ENCODE data around the gene NXNL1.
"Not testable (repeated sequence)": the region's sequence is repeated elsewhere in the genome, so short reads cannot be mapped to it uniquely, and the experiment has no call there.

Gene NXNL1

GRCh38 chr19:17486545-17487240, 26.0 kb upstream of the NXNL1 start:
- no peak for DNase-seq (ENCODE audit: low spot score)

- no peak for DNase-seq (ENCODE audit: low spot score)
Measured at GRCh38 chr19:17484520-17485185, 23.9 kb upstream of the NXNL1 start.

GRCh38 chr19:17483605-17484002, 22.9 kb upstream of the NXNL1 start:
- no peak for DNase-seq (ENCODE audit: low spot score)

DNA sequence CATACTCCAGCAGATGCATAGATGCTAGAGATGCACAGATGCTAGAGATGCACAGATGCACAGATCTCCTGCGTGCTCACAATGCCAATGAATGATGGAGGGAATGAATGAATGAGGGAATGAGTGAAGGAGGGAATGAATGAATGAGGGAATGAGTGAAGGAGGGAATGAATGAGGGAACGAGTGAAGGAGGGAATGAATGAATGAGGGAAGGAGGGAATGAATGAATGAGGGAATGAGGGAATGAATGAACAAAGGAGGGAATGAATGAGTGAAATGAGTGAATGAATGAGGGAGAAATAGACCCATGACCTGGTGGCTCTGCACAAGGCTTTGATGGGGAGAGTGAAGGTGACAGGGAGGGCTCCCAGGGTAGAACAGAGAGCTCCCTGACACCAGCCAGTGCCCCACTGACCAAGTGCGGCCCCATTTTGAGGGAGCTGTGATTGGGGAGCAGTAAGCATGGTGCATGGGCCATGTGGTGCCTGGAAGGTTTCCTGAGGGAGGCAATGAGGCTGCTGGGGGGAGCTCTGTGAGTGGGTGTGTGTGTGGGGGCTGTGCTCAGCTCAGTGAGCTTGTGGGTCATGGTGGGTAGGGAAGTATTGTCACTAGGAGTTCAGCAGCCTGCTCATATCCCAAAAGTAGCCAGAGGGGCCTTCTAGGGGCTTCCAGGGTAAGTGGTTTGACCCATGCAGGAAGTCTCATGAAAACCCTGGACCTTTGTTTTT, 22.3 kb upstream of the NXNL1 start:
- no peak for DNase-seq (ENCODE audit: low spot score)

GRCh38 chr19:17481986-17482385, 21.3 kb upstream of the NXNL1 start:
- no peak for DNase-seq (ENCODE audit: low spot score)

DNA sequence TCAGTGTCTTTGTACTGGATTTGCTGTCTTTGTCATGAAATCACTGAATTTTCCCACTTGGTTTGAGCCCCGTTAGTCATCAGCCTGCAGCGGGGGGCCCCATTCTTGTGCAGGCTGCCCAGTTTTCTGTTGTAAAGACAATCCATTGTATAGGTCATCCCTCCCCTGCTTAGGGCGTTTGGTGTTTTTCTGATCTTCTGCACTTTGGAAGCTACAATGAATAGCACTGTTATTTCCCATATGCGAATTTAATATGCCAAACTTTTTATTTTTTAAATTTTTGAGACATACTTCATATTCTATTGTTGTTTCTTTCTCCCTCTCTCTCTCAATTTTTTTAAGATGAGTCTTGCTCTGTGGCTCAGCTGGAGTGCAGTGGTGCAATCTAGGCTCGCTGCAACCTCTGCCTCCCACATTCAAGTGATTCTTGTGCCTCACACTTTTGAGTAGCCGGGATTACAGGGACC, 18.6 kb upstream of the NXNL1 start:
- no peak for DNase-seq (ENCODE audit: low spot score)

DNA sequence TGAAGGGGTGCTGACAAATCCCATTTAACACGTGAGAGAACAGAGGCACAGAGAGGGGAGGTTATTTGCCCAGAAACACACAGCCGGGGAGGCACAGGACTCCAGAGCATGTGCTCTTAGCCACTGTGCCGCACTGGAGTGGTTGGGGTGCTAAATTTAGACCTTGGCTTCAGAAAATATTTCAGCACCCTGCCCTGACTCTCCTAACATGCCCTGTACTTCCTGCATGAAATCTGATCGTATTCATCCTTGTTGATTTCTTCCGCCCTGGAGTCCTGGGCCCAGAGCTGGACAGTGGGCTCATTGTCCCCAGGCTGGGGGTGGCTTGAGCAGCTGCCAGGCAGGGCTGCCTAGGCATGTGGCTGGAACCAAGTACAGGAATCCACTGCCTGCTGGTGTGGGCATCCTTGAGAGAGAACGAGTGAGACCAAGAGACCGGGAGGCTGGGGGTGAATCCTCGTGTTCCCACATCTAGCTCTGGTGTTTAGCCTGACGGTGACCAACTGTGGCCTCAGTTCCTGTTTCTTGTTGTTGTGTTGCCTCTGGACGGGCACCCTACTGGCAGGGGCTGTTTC, 14.9 kb upstream of the NXNL1 start:
- DNase-seq (ENCODE audit: low spot score), result no peak

- not testable (repeated sequence) for DNase-seq (ENCODE audit: low spot score)
Measured at GRCh38 chr19:17475011-17475540, 14.3 kb upstream of the NXNL1 start.

DNA sequence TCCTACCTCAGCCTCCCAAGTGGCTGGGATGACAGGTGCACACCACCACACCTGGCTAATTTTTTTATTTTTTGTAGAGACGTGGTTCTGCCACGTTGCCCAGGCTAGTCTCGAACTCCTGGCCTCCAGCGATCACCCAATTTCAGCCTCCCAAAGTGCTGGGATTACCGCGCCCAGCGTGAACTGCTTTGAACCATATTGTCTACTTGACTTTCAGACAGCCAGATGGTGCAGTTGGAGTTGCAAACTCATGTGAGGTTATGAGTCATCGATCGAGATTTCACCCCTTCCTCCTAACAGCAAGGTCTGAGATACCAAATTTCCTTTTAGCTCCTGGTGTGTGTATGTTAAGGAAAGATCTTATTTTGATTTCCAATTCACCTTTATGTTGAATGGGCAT, 12.3 kb upstream of the NXNL1 start:
- DNase-seq (ENCODE audit: low spot score), result no peak

DNA sequence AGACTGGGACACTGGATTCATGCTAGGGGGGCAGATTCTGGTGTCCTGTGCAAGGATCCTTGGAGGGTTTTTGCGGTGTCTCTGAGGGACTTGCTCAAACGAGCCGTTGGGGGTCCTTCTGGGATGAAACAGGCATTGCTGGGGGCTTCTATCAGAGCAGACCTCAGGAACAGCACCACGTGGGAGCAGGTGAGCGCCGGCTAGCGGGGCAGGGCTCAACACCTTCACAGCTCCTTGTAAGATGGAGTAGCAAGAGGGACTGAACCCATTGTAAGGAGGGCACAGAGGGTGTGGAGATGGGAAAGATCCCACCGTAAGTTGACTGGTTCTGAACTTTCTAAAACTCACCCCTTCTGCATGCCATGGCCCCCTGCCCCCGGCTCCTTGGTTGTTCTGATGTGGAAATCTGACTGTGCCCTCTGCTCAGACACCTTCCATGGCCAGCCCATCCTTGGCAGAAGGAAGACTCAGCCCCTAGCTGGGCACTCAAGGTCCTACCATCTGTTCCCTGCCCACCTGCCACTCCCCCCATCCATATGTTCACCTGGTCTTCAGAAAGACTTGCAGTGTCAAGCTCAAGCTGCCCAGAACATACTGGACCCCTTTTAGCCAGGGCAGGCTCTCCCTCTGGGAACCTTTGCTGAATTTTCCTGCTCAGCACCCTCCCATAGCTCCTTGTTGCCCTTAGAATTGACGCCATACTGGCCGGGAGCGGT, 10.8 kb upstream of the NXNL1 start:
- DNase-seq (ENCODE audit: low spot score), result no peak

DNA sequence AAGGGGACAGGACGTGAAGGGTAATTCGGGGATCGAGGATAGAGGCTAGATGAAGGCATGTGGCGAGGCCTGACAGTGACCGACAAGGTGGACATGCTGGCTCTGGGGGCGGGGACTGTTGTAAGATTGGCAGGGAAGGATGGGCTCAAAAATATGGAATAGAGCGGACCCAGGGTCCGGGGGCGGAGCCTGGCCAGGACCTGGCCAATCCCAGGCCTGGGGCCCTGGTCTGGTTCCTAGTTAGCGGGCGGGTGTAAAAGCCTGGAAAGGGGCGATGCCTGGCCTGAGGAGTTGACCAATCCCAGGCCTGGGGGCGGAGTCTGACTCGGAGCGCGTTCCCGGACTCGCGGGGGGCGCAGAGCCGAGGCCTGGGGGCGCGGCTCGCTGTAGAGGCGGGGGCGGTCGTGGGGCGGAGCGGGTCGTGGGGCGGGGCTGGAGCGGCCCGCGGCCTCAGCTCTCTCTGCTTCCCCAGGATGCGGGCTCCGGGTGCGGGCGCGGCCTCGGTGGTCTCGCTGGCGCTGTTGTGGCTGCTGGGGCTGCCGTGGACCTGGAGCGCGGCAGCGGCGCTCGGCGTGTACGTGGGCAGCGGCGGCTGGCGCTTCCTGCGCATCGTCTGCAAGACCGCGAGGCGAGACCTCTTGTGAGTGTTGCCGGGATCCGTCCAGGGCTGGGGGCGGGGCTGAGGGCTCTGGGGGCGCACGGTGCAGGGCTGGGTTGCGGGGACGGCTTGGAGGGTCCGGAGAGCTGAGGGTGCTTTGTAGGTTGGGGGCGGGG, 9.5 kb upstream of the NXNL1 start, which contains the start of gene SLC27A1:
TSS of gene SLC27A1 (plus strand) at position 457 of the 774 bp plus-strand sequence. CDS start at position 474, 17 bp downstream.
- peak; percentile 99 for DNase-seq (ENCODE audit: low spot score)

GRCh38 chr19:17469481-17470067, 8.8 kb upstream of the NXNL1 start:
- peak; percentile 95 for DNase-seq (ENCODE audit: low spot score)

DNA sequence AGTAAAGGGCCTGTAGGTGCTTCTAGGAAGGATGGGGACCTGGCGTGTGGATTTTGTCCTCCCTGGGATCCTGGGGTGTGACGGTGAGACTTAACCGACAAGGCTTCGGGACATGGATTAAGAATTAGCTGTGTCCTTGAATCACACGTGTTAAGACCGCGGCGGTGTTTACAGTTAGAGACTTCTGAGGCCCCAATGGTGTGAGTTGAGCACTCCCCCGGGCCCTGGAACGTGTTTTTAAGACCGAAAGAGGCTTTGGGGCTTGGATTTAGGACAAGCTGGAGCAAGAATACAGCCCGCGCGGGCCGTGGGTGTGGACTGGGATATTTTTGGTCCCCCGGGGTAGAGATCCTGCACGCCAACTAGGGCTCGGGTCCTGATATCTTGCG, 8.4 kb upstream of the NXNL1 start:
- no peak for DNase-seq (ENCODE audit: low spot score)

GRCh38 chr19:17468302-17469091, 7.8 kb upstream of the NXNL1 start:
- no peak for DNase-seq (ENCODE audit: low spot score)

DNA sequence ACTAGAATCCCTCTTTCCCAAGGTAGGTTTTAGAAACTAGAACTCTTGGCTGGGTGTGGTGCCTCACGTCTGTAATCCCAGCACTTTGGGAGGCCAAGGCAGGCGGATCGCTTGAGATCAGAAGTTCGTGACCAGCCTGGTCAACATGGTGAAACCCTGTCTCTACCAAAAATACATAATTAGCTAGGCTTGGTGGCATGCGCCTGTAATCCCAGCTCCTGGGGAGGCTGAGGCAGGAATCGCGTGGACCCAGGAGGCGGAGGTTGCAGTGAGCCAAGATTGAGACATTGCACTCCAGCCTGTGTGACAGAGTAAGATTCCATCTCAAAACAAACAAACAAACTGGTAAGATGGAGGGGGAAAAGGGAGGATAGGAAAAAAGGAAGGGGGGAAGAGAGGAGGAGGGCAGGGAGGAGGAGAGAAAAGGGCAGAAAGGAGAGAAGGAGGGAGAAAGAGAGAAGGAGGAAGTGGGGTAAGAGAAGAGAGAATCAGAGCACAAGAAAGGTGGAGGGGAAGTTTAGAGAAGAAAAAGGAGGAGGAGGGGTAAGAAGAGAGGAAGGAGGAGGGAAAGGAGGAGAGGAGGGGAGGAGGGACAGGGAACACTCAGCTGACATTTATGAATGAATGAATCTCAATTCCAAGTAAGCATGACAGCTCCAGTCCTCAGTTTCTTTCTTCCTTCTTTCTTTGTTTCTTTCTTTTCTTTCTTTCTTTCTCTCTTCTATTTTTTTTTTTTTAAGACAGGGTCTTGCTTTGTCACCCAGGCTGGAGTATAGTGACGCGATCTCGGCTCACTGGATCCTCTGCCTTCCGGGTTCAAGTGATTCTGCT, 7.0 kb upstream of the NXNL1 start:
- DNase-seq (ENCODE audit: low spot score), result no peak

DNA sequence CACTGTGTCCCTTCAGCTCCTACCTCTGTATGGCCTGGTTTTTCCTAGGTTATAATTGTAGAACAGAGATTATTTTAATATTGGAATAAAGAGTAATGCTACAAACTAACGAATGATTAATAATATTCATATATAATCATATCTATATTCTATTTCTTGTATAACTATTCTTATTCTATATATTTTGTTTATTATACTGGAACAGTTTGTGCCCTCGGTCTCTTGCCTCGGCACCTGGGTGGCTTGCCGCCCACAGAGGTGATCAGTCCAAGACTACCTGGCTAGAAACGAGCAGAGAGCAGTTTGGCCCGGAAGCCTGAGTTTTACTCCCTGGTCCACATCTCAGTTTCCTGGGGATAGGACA, 5.7 kb upstream of the NXNL1 start:
- DNase-seq (ENCODE audit: low spot score), result no peak

GRCh38 chr19:17458970-17459369, 1.8 kb downstream of the NXNL1 start:
- DNase-seq (ENCODE audit: low spot score), result no peak

GRCh38 chr19:17457616-17458015, 3.1 kb downstream of the NXNL1 start:
- no peak for DNase-seq (ENCODE audit: low spot score)

DNA sequence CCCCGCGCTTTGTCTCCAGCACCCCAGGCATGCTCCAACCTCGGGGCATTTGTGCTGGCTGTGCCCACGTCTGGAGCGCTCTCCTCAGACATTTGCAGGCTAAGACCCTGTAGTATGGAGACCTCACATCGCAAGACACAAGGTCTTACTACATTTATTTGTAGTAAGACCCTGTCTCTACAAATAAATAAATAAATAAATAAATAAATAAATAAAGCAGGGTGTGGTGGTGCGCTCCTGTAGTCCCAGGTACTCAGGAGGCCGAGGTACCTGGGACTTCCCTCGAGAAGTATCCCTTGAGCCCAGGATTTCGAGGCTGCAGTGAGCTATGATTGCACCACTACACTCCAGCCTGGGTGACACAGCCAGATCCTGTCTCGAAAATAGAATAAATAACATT, 4.6 kb downstream of the NXNL1 start:
- no peak for DNase-seq (ENCODE audit: low spot score)
